GM19239 (cell line): ENCODE measurements around the gene TBCA.
A peak's percentile ranks its signal among the peaks of the same experiment; 100 is the strongest.
"Not testable (repeated sequence)": the region's sequence is repeated elsewhere in the genome, so short reads cannot be mapped to it uniquely, and the experiment has no call there.

Experiments
- DNase-seq: peaks from one replicate; pipeline ENCODE4 v3.0.0; 2011; ENCODE audit warnings: low spot score; ENCODE audit not compliant: insufficient read length
- FAIRE-seq: peaks from 2 replicates; lab custom pipeline; 2011; peaks lifted over from hg19 to GRCh38; lab: Jason Lieb, UNC

TBCA gene

DNA sequence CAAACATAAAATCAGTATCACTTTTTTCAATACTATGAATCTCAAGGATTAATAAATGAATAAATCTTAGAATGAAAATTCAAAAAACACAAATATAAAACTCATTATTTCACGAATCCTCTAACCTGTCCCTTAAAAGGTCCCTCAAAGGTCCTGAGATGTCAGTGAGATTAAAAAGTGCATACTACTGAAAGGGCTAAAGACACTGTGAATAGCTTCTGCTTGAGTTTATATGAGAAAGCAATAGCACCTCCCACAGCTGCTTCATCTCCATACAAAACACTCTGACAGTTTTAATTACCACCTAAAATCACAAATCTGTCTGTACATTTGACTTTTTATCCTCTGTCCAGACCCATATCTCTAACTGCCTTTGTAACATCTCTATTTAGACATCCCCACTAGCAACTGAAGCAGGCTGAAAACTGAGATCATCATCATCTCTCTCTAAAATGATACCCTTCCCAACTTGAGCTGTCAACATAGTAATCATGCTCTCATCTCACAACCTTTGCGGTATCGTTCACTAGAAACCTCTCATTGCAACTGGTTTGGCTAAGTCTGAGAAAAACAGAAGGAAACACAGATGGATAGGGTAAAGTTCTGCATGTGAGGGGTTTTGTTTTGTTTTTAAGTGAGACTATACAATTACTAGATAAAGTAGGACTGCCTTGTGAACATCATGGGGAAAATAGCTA, 56.3 kb downstream of the TBCA start:
- DNase-seq (no peak), FAIRE-seq (no peak)

DNA sequence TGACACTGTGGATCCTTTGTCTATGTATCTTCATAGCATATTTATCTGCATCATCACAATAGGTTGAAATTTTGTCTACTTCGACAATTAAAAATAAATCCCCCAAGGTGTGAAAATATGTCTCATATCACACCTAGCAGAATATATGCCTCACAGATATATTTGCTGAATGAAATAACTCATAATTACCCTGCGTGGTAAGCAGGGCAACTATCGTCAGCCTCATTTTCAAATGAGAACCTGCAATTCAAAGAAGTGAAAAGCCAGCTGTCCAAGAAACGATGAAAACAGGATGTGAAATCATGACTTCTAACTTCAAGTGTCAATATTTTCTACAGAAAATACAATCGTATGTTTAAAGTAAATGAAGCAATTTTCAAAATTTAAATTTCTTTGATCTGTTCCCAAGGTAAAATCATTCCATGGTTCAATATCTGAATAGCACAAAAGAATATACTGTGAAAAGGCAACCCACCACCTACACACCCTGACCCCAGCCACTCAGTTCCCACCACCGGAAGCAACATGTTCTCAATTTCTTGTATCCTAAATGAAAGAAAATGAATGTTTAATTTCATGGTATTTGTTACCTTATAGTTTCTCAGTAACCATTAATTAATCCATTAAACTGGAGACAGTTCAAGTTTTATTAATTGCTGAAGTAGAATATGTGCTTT, 57.1 kb downstream of the TBCA start:
- peak; percentile 21 for FAIRE-seq
- peak; percentile 4 for DNase-seq

DNA sequence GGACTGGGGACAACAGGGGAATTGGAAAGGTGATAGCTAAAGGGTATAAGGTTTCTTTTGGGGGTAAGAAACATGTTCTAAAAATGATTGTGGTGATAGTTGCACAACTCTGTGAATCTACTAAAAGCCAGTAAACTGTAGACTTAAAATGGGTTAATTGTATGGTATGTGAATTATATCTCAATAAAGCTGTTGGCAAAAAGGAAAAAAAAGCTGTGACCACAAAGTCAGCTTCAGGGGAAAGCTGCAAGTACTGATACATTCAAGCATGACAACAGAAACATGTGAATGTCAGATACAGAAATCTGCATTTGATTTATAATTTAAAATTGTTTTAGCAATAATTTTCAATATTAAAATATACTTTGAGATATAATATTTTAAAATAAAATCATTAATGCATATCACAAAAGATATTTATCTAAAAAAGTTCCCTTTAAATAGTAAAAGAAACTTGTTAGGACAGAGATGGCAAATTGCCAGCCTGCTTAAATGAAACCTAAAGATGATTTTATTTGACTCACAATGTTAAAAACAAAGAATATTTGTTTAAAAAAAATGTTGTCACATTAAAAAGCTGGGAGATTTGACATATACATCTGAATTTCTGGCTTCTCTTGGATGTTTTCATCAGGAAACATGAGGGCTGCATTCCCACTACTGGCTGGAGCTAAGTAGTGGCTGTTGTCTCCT, 66.0 kb downstream of the TBCA start:
- no peak for FAIRE-seq
- no peak for DNase-seq

DNA sequence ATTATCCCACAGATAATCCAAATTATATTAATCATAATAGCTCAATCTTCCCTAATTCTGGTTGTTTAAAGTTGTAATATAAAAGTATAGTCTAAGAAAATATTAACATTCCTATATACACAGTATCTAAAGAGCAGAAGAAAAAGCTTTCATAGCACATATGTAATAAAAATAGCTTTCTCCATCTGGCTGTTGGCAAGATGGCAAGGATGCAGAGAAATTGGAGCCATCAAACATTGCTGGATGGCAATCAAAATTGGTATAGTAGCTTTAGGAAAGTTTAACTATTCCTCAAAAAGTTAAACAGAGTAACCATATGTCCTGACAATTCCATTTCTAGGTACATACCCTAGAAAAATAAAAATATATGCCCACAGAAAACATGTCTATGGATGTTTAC, 66.8 kb downstream of the TBCA start:
- FAIRE-seq = no peak

DNA sequence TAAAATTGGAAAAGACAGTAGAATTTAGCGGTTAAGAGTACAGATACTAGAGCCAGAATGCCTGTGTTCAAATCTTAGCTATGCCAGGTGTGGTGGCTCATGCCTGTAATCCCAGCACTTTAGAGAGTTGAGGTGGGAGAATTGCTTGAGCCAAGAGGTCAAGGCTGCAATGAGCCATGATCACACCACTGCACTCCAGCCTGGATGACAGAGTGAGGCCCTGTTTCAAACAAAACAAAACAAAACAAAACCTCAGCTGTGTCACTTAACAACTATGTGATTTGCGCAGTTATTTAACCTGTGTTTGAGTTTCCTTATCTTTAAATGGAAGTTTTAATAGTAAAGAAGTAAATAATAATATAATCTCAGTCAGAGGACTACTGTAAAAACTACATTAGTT, 68.3 kb downstream of the TBCA start:
- FAIRE-seq (no peak), DNase-seq (no peak)

More for the DNA sequence above, 66.8 kb downstream of the TBCA start:
- no peak for DNase-seq

DNA sequence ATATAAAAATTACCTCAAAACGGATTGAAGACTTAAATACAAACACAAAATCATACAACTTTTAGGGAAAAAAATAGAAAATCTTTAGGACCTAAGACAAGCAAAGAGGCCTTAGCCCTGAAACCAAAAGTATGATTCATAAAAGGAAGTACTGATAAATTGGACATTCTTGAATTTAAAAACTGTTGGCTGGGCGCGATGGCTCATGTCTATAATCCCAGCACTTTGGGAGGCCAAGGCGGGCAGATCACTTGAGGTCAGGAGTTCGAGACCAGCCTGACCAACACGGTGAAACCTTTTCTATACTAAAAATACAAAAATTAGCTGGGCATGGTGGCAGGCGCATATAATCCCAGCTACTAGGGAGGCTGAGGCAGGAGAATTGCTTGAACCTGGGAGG, 76.6 kb downstream of the TBCA start:
- not testable (repeated sequence) for DNase-seq, FAIRE-seq

DNA sequence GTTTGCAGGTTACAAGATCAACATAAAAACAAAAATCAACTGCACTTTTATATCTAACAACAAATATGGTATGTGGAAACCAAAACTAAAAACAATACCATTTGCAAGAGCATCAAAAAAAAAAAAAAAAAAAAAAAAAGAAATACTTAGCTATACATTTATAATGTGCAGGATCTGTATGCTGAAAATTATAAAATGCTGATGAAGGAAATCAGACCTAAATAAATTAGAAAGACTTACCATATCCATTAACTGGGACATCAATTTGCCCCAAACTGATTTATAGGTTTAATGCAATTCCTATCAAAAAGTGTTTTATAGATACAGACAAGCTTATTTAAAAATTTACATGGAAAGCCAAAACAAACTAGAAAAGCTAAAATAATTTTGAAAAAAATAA, 77.2 kb downstream of the TBCA start:
- DNase-seq (no peak), FAIRE-seq (no peak)

DNA sequence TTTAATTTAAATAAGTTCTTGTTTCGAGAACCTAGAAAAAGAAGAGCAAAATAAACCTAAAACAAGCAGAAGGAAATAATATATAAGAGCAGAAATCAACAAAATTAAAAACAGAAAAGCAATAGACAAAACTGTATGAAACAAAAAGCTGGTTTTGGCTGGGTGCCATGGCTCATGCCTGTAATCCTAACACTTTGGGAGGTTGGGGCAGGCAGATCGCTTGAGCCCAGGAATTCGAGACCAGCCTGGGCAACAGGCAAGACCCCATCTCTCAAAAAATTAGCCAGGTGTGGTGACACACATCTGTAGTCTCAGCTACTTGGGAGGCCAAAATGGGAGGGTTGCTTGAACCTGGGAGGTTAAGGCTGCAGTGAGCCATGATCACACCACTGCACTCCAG, 78.4 kb downstream of the TBCA start:
- FAIRE-seq = no peak
- no peak for DNase-seq

DNA sequence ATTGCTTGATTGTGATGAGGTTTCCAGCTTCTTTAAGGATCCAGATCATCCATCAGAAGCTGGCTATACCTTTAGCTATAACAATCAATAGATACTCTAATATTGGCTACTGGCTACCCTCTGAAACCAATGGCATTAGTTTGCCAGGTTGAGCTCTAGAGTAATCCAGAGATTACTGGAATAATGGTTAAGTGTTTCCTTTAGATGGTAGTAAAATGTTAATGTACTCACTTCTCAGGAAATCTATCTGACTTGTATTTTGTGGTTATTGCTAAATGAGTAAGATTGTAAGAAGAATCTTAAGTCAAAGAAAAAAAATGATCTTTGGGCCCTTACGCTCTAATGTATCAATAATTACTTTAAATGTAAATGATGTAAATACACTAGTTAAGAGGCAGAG, 80.0 kb downstream of the TBCA start:
- no peak for FAIRE-seq
- no peak for DNase-seq

DNA sequence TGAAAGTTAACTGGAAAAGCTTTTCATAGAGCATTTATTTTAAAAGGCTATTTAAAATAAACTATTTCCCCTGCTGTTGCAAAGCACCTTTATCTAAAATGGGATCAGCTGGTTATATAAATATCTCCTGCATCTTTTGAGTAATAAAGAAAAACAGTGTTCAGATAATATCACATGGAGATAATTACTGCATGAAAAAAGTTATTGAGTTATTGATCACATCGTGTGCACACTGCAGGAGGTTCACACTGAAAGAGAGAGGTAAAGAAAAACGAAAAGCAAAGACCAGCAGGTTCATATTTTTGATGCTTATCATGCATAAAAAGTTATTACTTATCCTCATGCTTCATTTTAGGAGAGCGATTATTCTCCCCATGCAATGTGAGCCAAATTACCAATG, 82.2 kb downstream of the TBCA start:
- FAIRE-seq = no peak
- DNase-seq = no peak

DNA sequence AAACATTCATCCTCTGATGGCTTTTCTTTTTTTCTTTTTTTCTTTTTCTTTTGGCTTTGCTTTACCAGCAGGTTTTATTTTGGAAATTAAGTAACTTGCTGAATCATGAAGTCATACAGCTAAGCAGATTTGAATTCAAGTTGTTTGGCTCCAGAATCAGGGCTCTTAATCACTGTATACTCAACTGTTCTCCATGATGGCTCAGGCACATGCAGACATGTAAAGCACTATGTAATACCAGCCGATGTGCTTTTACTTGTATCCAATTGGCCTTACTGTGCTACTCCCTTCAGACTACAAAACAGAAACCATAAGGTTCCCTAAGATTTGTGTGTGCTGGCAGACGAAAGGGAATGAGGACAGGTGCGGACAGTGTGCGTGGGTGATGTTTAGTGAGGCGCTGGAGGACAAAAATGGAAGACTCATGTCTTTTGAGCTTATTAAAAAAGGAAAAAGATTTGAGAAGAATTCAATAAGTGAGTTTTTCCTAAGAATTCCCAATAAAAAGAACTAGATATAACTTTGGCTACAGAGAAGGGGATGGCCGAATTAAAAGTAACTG, 92.9 kb downstream of the TBCA start:
- DNase-seq (no peak), FAIRE-seq (no peak)

DNA sequence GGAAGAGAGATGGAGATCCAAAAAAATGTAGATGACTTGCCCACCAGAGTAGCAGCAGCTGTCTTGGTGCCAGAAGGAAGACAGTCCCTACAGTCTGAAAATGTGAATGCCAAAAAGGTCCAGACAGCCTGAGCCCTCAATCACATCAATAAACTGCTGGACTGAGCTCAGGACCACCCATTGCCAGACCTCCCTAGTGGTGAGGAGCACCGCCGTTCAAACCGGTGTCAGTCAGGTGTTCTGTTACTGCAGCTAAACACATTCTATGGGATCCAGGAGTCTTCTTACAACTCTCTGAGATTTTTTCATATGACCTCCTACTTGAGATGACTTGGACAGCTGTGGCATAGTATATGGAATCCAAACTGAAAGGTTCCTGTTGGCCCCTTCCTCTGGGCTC, 105.6 kb downstream of the TBCA start:
- FAIRE-seq = no peak
- DNase-seq = no peak

DNA sequence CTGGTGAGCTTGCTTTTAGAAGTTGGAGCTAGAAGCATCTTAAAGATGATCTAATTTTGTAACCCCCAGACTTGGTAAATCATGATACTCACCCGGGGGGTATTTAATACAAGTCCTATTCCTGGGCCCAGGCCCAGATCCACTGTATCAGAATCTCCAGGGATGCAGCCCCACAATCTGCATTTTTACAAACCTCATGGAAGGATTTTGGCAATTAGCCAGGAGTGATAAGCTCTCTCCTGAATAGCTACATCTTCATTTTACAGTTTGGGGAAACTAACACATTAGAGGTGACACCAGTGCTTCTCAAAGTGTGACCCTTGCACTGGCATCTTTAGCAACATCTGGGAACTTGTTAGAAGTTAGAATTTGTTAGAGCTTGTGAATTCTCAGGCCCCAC, 106.5 kb downstream of the TBCA start:
- FAIRE-seq (no peak), DNase-seq (no peak)

DNA sequence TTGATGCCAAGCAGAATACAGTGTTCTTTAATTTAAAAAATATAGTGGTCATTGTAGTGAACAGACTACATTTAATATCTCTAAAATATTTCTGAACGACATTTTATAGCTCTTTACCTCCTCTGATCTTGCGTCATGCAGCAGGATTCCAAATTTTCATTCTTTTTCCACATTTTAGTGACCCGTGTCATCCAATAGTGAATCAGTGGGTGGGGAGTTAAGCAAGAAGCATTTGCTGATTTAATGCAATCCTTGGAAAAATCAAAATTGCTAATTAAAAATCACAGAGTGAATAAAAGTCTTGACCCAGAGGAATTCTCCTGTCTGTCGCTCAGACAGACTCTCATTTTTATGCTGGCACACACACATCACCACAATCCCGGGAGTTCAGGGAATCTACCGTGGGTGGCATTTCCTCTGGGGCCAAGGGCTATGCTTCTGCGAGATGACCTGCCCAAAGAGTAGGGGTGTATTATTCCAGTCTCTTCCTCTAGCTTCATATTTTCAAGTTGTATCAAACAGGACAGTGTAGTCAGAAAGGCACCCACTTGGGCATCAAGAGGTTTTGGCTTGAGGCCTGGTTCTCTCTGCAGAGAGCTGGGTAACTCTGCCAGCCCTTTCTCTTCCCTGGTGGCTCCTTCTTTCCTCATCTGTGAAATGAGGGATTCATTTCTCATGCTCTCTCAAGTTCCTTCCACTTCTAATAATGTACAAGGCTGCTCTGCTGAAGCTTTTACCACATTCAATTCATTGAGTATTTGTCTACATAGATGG, 112.9 kb downstream of the TBCA start:
- DNase-seq (no peak), FAIRE-seq (no peak)

DNA sequence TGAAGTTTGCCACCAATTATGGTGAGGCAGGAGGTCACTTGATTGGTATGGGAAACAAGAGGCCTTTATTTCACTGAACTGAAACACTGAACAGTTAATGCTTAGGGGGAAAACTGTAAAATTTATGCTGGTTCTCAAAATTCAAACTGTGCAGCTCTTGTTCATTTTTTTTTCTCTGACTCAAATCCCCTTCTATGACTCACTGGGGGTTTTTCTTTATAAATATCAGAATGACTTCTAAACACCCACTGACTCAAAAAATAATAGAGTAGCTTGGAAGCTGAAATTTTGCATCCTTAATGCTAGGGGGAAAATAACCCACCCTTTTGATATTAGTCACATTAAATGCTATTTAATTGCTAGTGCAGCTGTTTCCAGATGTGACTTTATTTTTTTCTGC, 113.5 kb downstream of the TBCA start:
- DNase-seq (no peak), FAIRE-seq (no peak)

DNA sequence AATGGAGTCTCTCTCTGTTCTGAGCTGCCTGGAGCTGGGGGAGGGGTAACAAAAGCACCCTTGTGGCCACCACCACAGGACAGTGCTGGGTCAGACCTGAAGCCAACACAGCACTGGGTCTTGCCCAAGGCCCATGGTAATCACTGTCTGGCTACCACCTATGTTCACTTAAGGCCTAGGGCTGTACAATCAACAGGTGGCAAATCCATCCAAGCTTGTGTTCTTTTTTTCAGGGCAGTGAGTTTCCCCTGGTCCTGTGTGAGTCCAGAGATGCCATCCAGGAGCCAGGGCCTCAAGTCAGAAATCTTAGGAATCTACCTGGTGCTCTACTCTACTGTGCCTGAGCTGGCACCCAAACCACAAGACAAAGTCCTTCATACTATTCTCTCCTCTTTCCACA, 117.5 kb downstream of the TBCA start:
- no peak for DNase-seq
- FAIRE-seq = no peak

DNA sequence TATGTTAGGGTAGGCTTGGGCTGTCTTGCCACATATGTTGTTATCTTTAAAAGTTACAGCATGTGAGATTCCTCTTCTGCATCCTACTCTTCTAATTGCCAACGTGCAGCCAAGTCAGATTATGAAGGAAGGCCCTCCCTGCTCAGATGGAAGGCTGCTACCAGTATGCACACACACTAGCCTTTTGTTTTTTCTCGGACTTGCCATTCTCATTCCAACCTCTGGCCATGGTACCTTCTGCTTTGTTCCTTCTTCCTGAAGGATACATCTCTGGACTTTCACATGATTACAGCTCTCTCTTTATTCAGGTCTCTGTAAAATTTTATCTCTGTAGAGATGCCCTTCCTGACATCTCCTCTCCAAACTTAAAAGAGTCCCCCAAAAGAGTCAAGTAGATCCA, 124.8 kb downstream of the TBCA start:
- DNase-seq = no peak
- no peak for FAIRE-seq

DNA sequence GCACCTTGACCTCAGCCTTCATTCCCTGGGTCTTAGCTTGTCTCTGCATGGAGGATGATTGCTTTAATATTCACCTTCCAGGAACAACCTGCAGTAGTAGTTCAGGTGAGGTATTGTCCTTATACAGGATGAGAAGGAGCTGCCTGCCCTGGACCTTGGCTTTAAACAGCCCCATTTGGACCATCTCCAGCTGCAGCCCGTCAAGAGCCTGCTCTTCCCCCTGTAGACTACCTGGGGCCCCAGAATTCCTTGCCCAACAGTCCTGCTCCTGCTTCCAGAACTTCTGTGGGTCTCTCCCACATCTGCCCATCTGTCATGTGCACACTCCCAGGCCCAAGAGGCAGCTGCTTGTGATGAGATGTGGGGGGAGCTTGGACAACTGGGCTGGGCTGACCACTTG, 125.5 kb downstream of the TBCA start:
- no peak for FAIRE-seq

DNA sequence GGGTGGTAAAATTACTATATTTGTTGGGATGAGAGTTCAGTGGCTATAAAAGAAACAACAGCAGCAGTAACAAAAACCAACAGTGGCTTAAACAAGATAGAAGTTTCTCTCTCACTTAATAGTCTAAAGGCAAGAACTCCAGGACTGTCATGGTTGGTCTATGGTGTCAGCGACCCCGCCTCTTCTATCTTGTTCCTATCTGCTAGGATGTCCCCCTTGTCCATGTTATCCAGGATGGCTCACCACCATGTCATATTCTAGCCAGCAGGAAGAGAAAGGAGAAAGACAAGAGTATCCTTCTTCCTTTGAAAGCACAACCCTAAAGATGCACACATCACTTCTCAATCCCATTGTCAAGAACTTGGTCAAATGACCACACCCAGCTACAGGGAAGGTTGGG, 126.4 kb downstream of the TBCA start:
- FAIRE-seq (no peak), DNase-seq (no peak)

More for the DNA sequence above, 125.5 kb downstream of the TBCA start:
- DNase-seq = no peak

DNA sequence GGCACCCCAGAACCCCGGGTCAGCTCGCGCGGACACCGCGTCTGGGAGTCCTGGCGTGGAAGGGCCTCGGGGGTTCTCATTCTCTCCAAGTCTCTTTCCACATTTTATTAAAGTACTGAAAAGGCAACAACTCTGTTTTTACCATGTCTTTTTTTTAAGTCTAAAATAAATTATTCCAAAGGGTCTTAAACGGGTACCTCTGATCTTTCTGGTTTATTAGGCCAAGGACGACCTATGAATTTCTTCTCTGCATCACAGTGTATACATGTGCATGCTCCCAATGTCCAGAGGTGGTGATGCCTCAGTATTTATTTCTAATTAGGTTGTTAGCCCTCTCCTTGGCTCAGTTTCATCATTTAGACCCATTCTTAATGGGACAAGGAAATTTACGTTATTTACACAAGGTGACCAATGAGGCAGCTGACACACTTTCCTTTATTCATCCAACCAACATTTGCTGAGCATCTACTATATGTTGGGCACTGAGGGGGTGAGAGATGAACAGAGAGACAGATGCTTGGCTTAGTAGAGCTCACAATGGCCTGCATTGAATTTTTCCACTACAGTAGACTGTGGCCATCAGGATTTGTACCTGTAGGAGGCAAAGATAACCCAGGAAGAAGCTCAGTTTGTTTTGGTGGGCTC, 130.0 kb downstream of the TBCA start:
- FAIRE-seq (no peak), DNase-seq (no peak)
